GM19193 (cell line): ENCODE data around the gene TTLL11.

ENCODE experiments used
- POLR2A ChIP-seq: IDR thresholded peaks from 4 replicates; pipeline ENCODE4 v1.6.1; 2011; ENCODE audit not compliant: insufficient read depth, insufficient read length; ENCODE audit errors: extremely low read depth

The TTLL11 gene

GRCh38 chr9:121813519-121814210 lies 279.4 kb downstream of the TTLL11 start:
- no peak for TF ChIP-seq POLR2A

- no peak for TF ChIP-seq POLR2A
These were observed 280.9 kb downstream of the TTLL11 start for GRCh38 chr9:121812159-121812735.

- no peak for TF ChIP-seq POLR2A
These were observed 281.4 kb downstream of the TTLL11 start for GRCh38 chr9:121811751-121812150.

GRCh38 chr9:121811140-121811539 lies 282.0 kb downstream of the TTLL11 start:
- TF ChIP-seq POLR2A = no peak

GRCh38 chr9:121810489-121810888 lies 282.6 kb downstream of the TTLL11 start:
- TF ChIP-seq POLR2A = no peak

GRCh38 chr9:121809356-121810050 lies 283.6 kb downstream of the TTLL11 start:
- TF ChIP-seq POLR2A = no peak

- no peak for TF ChIP-seq POLR2A
These were observed 284.3 kb downstream of the TTLL11 start for GRCh38 chr9:121808781-121809180.

- TF ChIP-seq POLR2A = no peak
These were observed 285.3 kb downstream of the TTLL11 start for GRCh38 chr9:121807823-121808278.

- no peak for TF ChIP-seq POLR2A
These were observed 285.9 kb downstream of the TTLL11 start for GRCh38 chr9:121807069-121807822.

- no peak for TF ChIP-seq POLR2A
These were observed 290.4 kb downstream of the TTLL11 start for GRCh38 chr9:121802753-121803152.

- no peak for TF ChIP-seq POLR2A
These were observed 291.5 kb downstream of the TTLL11 start for GRCh38 chr9:121801579-121801978.

GRCh38 chr9:121800376-121800775 lies 292.7 kb downstream of the TTLL11 start:
- no peak for TF ChIP-seq POLR2A

- no peak for TF ChIP-seq POLR2A
These were observed 294.2 kb downstream of the TTLL11 start for GRCh38 chr9:121798941-121799340.

GRCh38 chr9:121797081-121797480 lies 296.0 kb downstream of the TTLL11 start:
- TF ChIP-seq POLR2A = no peak

- TF ChIP-seq POLR2A = no peak
These were observed 302.3 kb downstream of the TTLL11 start for GRCh38 chr9:121790841-121791240.
